ENCODE data around the gene KRT72.

The KRT72 gene

DNA sequence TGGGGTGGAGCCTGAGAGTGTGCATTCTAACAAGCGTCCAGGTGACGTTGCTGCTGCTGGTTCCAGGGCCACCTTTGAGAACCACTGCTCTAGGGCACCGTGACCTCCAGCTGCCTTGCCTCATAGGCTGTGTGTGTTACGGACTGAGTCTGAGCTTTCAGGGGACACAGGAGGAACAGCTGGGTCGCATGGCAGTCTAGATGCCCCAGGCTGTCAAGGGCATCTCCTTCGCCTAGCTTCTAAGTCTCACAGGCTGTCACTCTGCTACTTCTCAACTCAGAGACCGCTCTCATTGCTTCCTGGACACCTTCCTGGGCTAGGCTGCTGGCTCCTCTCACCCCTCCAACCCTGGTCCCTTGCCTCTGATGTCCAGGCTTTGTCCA is 16.1 kb upstream of the KRT72 start:
- no peaks in the 10 kb centered on the region for H3K9me3 Mint-ChIP-seq
- H3K4me3 Mint-ChIP-seq, result no peak overlapping the region
- H3K4me1 Mint-ChIP-seq (ENCODE audit: low read depth), result peaks cover 25% of the 10 kb centered on the region

DNA sequence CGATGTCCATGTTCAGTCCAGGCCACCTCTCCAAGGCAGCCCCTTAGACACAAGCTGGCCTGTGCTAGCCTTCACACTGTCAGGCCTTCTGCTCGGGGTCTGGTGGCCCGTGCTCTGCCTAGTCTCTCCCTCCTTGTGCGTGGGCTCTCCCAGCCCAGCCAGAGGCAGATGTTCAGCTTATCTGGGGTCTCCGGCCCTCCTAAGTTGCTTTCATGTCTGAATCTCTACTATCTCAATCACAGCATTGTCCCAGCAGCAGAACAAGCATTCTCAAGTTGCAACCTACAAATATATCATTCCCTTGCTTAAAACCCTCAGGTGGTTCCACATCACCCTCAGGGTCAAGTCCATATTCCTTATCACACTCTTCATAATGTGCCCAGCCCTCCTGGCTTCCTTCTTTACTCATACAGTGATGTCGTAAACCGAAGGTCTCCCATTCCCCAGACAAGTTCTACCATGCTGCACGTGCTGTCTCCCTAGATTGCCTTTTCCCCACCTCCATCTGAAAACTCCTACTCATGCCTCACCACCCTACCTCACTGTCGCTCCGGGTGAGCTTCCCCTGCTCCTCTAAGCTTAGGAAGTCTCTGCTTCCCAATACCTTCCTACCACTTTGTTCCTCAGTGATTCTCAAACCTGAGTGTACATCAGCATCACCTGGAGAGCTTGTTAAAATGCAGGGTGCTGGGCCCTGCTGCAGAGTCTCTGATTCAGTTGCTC is 15.6 kb upstream of the KRT72 start:
- Mint-ChIP-seq H3K27ac (peak overlapping the region; percentile 31), H3K36me3 (ENCODE audit: low read depth) (no peaks in the 10 kb centered on the region), H3K4me1 (ENCODE audit: low read depth) (peaks cover 30% of the 10 kb centered on the region), H3K4me3 (no peak overlapping the region), H3K27me3 (ENCODE audit: low read depth) (peaks cover under 1% of the 10 kb centered on the region), H3K9me3 (no peaks in the 10 kb centered on the region)

More for the DNA sequence above, 16.1 kb upstream of the KRT72 start:
- H3K27me3 Mint-ChIP-seq (ENCODE audit: low read depth), result no peaks in the 10 kb centered on the region
- H3K36me3 Mint-ChIP-seq (ENCODE audit: low read depth), result no peaks in the 10 kb centered on the region
- H3K27ac Mint-ChIP-seq, result no peak overlapping the region

DNA sequence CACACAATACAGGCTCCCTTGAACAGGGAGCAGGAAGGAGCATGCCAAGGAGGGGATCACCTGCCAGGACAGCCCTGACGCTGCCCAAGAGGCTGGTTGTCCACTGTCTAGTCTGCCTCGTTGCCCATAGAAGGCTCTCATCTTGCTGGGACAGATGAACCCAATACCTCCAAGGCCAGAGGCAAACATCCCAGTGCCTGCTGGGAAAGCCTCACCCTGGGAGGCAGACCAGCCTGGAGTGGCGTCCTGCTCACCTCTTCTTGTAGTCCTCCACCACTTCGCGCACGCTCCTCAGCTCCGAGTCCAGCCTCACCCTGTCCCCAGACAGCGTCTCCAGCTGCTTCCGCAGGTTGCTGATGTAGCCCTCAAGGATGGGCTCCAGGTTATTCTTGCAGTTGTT is 14.6 kb upstream of the KRT72 start:
- H3K36me3 Mint-ChIP-seq (ENCODE audit: low read depth), result no peaks in the 10 kb centered on the region
- peaks cover 5% of the 10 kb centered on the region for H3K27me3 Mint-ChIP-seq (ENCODE audit: low read depth)
- H3K4me3 Mint-ChIP-seq, result no peak overlapping the region
- H3K9me3 Mint-ChIP-seq, result no peaks in the 10 kb centered on the region
- peaks cover 34% of the 10 kb centered on the region for H3K4me1 Mint-ChIP-seq (ENCODE audit: low read depth)
- no peak overlapping the region for H3K27ac Mint-ChIP-seq

DNA sequence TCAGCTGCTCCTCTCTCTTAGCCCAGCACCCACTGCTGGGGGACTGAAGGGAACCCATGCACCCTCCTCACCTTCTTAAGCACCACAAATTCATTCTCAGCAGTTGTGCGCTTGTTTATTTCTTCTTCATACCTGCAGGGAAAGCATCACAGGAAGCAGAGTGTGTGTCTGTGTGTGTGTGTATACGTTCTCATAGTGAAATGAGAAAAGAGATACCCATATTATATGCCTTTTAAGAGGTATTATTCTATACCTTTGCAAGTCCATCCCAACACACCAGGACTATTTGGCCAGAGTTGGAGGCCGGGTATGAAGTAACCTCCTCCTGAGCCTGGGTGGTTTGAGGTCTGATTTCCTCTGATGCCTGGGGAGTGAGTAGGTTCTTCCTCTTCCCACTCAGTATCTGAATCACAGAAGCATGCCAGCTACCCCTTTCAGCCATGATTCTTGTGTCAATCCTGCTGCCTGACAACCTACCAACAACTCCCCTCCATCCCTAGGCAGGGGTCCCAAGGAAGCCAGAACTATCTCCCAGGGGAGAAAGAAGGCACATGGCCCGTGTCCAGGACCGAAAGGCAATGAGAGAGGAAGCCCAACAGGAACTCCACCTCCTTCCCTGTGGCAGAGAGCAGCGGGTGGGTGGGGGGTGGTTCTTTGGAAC is 14.1 kb upstream of the KRT72 start:
- Mint-ChIP-seq H3K27ac (peak overlapping the region; percentile 39), H3K4me3 (no peak overlapping the region), H3K36me3 (ENCODE audit: low read depth) (no peaks in the 10 kb centered on the region), H3K4me1 (ENCODE audit: low read depth) (peaks cover 39% of the 10 kb centered on the region), H3K9me3 (no peaks in the 10 kb centered on the region), H3K27me3 (ENCODE audit: low read depth) (peaks cover 5% of the 10 kb centered on the region)

DNA sequence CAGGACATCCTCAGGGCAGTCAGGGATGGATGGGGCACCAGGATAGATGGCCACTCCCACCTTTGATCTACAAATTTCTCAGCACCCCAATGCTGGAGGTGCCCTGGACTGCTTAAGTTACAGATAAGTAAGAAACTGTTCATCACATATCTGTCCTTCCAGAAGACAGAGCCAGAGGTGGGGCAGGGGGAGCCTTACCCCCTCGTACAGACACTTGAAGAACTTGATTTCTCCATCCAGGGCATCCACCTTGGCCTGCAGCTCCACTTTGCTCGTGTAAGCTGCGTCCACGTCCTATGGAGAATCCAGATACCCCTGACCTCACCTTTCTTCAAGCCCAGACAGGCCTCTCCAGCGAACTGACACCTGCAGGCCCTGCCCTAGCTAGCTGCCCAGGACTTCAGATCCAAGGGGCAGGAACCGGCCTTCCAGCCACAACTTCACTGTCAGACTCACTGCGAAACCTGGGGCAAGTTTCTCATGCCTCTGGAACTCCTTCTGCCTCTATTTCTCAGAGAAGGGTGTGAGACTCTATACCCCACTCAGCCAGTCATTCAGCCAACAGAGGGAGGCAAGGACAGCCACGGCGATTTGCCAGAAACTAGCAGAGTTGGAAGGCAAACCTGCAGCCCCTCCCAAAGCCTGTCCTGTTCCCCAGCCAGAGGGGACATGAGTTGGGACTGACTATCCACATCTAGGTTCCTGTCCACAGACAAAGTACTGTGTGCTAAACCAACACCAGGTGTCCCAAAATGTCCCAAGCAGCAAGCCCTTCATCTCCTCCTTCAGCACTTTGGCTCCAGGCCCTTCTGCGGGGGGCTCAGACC is 13.3 kb upstream of the KRT72 start:
- H3K27me3 Mint-ChIP-seq (ENCODE audit: low read depth), result peaks cover 5% of the 10 kb centered on the region
- H3K9me3 Mint-ChIP-seq, result no peaks in the 10 kb centered on the region
- H3K4me1 Mint-ChIP-seq (ENCODE audit: low read depth), result peaks cover 44% of the 10 kb centered on the region
- no peak overlapping the region for H3K27ac Mint-ChIP-seq
- H3K4me3 Mint-ChIP-seq, result no peak overlapping the region
- no peaks in the 10 kb centered on the region for H3K36me3 Mint-ChIP-seq (ENCODE audit: low read depth)

DNA sequence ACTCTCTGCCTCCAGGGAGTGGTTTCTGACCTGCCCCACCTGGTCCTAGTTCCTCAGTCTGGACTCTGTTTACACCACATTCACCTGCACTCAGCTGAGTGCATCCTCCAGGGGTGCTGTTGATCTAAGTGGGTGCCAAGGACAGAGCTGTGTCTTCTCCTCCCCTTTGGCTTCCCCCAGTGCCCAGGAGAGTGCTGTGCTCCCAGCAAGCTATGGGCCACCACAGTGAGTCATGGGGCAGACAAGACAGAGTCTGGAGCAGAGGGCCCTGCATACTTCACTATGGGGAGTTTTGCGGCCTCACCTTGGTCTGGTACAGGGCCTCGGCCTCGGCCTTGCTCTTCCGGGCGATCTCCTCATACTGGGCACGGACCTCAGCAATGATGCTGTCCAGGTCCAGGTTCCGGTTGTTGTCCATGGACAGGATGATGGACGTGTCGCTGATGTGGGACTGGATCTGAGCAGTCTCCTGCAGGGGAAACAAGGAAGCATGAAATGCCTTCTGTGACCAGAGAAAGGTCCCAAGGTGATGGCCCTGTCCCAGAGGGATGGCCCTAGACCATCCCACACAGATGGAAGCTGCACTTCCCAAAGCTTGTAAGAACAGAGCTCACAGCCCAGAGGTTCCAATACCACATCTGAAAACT is 12.2 kb upstream of the KRT72 start:
- H3K4me3 Mint-ChIP-seq, result no peak overlapping the region
- H3K27ac Mint-ChIP-seq, result no peak overlapping the region
- no peaks in the 10 kb centered on the region for H3K36me3 Mint-ChIP-seq (ENCODE audit: low read depth)
- peaks cover 5% of the 10 kb centered on the region for H3K27me3 Mint-ChIP-seq (ENCODE audit: low read depth)
- H3K4me1 Mint-ChIP-seq (ENCODE audit: low read depth), result peaks cover 50% of the 10 kb centered on the region
- H3K9me3 Mint-ChIP-seq, result no peaks in the 10 kb centered on the region

DNA sequence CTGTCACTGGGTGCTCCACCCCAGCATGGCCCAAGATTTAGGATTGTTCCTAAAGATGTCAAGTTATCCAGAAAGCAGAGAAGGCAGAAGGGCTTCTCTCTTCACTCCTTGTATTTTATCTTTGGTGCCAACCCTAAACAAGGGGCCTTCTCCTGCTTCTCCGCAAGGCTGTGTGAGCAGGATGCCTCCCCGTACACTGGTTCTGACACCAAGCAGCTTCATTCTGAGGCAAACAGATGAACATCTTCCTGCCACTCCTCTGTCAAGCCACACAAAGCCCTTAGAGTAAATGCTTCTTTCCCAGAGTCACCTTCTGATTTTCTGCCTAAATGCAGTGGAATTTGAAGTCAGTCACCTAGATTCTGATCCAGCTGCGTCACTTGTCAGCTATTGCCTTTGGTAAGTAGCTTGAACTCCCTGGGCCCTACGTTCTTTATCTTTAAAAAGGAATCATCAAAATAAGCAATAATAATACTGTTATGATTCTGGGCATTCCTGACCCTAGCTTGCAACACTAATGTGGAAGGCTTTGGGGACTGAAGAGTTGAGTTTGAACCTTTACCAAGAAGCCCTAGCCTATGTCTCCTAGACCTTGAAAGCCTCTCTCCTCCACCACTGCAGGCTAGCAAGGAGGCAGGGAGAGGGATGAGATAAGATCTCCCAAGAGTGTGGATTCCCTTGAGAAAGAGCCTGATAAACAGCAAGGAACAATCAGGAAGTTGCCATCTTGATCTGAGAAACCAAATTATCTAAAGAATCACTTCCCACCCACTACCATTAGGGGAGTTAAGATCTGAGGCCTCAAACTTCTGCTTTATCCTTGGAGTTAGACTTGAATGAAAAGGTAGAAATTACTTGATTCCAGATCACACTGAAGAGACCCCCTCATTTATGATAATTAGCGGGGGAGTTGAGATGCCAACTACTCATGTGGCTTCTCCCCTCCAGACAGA is 11.4 kb upstream of the KRT72 start:
- Mint-ChIP-seq H3K36me3 (ENCODE audit: low read depth) (peaks cover 2% of the 10 kb centered on the region), H3K4me3 (no peak overlapping the region), H3K27me3 (ENCODE audit: low read depth) (peaks cover 5% of the 10 kb centered on the region), H3K9me3 (no peaks in the 10 kb centered on the region), H3K4me1 (ENCODE audit: low read depth) (peaks cover 55% of the 10 kb centered on the region), H3K27ac (peak overlapping the region; percentile 22)

DNA sequence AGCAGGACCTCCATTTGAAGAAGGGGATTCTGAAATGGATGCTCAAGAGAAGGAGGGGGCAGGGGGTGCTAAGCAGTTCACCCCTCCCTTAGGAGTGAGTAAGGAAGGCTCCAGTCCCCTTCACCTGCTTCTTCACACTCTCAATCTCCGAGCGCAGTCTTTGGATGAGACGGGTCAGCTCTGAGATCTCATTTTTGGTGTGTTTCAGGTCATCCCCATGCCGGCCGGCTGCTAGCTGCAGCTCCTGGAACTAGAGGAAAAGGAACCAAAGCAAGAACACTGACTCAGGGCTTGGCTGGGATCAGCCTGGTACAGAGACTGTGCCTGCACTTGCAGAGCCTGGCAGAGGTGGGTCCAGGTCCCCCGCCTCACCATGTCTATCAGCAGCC is 9.8 kb upstream of the KRT72 start:
- peaks cover 56% of the 10 kb centered on the region for H3K4me1 Mint-ChIP-seq (ENCODE audit: low read depth)
- H3K27ac Mint-ChIP-seq, result no peak overlapping the region
- peaks cover 8% of the 10 kb centered on the region for H3K27me3 Mint-ChIP-seq (ENCODE audit: low read depth)
- no peaks in the 10 kb centered on the region for H3K9me3 Mint-ChIP-seq
- peaks cover 3% of the 10 kb centered on the region for H3K36me3 Mint-ChIP-seq (ENCODE audit: low read depth)
- peak overlapping the region; percentile 62 for H3K4me3 Mint-ChIP-seq

DNA sequence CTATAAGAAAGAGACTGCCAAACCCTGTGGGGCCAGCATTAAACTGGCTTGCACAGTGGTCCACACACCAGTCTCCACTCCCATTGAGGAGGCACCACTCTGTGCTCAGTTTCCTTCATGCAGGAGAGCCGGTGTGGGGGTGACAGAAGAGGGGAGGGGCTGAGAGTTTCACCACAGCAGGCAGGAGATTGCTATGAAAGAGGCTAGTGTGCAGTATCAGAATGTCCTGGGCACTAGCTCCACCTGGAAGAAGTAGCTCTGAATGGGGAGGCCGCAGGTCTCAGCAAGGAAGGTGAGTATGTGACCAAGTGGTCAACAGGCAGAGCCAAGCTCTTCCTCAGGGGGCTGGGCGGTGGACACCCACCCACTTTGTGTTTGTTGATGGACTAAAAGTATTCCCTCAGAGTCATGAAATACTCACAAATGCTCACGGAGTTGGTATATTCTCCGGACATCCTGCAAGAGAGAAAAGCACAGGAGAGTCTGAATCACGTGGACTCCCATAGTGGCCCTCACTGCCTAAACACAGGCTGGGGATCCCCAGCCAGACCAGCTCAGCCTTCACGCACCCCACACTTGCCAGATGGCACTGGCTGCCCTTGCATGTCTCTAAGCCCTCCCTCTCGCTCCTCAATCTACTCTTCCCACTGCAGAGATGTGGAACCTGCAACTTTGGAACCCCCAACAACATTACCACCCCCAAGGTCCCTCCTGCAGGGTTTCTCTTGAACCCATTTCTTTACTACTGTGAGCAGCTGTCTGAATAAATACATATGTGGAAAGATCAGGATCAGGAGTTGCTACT is 7.8 kb upstream of the KRT72 start:
- Mint-ChIP-seq H3K9me3 (no peaks in the 10 kb centered on the region), H3K27me3 (ENCODE audit: low read depth) (peaks cover 12% of the 10 kb centered on the region), H3K4me1 (ENCODE audit: low read depth) (peaks cover 59% of the 10 kb centered on the region), H3K27ac (peak overlapping the region; percentile 15), H3K4me3 (no peak overlapping the region), H3K36me3 (ENCODE audit: low read depth) (peaks cover 3% of the 10 kb centered on the region)

DNA sequence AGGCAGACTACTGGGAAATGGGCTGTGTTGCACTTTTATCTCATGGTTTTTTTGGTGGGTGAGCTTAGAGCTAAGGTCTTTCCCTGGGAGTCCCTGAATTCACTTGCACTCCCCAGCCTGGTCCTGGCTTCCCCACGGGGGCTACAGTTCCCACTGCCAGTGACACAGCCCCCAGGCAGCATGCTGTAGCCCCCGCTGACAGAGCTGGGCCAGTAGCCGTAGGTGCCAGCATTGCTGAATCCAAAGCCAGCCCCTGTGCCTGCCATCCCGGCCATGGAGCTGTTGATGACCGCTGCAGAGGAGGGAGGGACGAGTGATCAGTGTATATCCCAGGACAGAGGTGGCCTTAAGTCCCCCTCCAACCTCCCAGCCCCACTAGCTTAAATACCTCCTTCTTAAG is 6.9 kb upstream of the KRT72 start:
- Mint-ChIP-seq H3K36me3 (ENCODE audit: low read depth) (peaks cover 3% of the 10 kb centered on the region), H3K27ac (no peak overlapping the region), H3K4me1 (ENCODE audit: low read depth) (peaks cover 54% of the 10 kb centered on the region), H3K4me3 (no peak overlapping the region), H3K9me3 (no peaks in the 10 kb centered on the region), H3K27me3 (ENCODE audit: low read depth) (peaks cover 12% of the 10 kb centered on the region)

DNA sequence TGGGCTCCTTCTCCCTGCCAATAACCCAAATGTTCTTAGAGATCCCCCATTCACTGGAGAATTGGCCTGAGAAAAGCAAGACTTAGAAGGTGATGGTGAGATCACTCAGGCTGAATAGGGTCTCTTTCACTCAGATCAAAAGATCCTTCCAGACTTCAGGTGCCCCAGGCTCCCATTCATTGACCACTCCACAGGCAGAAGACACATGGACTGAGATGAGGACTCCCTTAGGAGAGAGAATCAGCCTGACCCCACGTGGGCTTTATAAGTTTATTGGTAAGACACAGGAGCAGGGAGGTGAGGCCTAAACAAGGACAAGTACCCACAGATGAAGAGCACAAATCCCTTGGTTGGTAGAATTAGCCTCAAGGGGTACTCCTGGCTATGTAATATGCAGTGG is 6.1 kb upstream of the KRT72 start:
- H3K4me3 Mint-ChIP-seq, result no peak overlapping the region
- H3K27ac Mint-ChIP-seq, result no peak overlapping the region
- peaks cover 53% of the 10 kb centered on the region for H3K4me1 Mint-ChIP-seq (ENCODE audit: low read depth)
- H3K36me3 Mint-ChIP-seq (ENCODE audit: low read depth), result peaks cover 3% of the 10 kb centered on the region
- H3K27me3 Mint-ChIP-seq (ENCODE audit: low read depth), result peaks cover 12% of the 10 kb centered on the region
- no peaks in the 10 kb centered on the region for H3K9me3 Mint-ChIP-seq

DNA sequence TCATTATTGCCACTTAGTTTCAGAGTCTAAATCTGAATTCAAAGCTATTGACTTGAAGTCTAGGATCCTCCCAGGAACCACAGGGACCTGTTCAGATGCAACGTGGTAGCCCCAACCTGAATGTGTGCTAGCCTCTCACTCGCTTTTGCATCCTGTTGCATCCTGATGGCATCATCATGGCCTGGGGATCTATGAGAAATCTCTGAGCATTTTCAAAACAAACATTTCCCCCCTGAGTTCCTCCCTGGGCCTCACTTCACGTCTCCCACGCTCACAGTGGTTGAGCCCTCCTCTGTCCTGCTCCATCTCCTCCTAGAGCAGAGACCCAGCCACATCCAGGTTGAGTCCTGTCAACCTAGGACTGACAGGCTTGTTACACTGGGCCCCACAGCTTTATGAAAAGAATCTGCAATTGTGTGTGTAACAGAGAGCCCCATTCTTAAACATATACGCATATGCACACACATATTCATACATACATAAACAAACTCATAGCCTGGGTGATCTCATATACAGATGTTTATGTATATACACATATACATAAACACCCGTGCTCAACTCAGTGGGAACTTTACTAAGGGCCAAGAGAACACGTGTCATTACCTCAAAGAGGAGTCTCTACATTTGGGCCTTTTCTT is 5.4 kb upstream of the KRT72 start:
- Mint-ChIP-seq H3K27ac (no peak overlapping the region), H3K9me3 (no peaks in the 10 kb centered on the region), H3K4me3 (no peak overlapping the region), H3K27me3 (ENCODE audit: low read depth) (peaks cover 11% of the 10 kb centered on the region), H3K4me1 (ENCODE audit: low read depth) (peaks cover 48% of the 10 kb centered on the region), H3K36me3 (ENCODE audit: low read depth) (peaks cover 3% of the 10 kb centered on the region)

DNA sequence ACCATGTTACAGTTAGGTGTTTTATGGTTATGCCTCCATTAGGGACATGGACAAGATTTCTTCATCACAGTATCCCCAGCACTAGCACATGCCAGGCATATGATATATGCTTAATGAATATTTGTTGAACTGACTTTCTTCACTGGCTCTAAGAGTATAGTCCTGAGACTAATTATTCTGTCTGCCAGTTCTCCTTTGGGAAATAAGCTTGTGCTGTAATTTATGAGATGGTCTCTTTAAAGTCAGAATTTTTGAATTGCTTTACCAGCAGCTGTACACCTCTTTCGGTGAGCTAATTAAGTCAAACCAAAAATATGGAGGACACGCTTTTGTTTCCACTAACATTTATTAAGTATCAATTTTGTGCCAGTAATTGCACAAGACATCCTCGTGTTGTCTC is 4.8 kb upstream of the KRT72 start:
- no peak overlapping the region for H3K27ac Mint-ChIP-seq
- H3K27me3 Mint-ChIP-seq (ENCODE audit: low read depth), result peaks cover 10% of the 10 kb centered on the region
- H3K4me1 Mint-ChIP-seq (ENCODE audit: low read depth), result peaks cover 45% of the 10 kb centered on the region
- H3K9me3 Mint-ChIP-seq, result no peaks in the 10 kb centered on the region
- peaks cover 3% of the 10 kb centered on the region for H3K36me3 Mint-ChIP-seq (ENCODE audit: low read depth)
- H3K4me3 Mint-ChIP-seq, result no peak overlapping the region

Measured in T-helper 1 cell treated with Interleukin-12 subunit alpha and Interleukin-12 subunit beta and Interleukin-4 antibody, amounts not matched to agents 30 μg/mL and 1 μg/mL, for 36 hours (primary cell).